Forelimb muscle (tissue), 1 donor: ENCODE data around the gene SH3PXD2A. TPM values are rescaled to one million over a fixed set of nuclear protein-coding genes. Genes with fewer than 3 reads are reported as not detected.
A peak's percentile ranks its signal among the peaks of the same experiment; 100 is the strongest.

Source experiments
- DNase-seq: peaks from one replicate; pipeline ENCODE4 v3.0.0-alpha.2; 2013; ENCODE audit warnings: low read depth
- polyA plus RNA-seq: library from polyadenylated mRNA; unstranded; fragments of 120-200 nt; gene quantifications from one replicate; pipeline ENCODE4 v1.2.1, GENCODE V29; 2013; ENCODE audit not compliant: insufficient read length

Gene SH3PXD2A, protein sequence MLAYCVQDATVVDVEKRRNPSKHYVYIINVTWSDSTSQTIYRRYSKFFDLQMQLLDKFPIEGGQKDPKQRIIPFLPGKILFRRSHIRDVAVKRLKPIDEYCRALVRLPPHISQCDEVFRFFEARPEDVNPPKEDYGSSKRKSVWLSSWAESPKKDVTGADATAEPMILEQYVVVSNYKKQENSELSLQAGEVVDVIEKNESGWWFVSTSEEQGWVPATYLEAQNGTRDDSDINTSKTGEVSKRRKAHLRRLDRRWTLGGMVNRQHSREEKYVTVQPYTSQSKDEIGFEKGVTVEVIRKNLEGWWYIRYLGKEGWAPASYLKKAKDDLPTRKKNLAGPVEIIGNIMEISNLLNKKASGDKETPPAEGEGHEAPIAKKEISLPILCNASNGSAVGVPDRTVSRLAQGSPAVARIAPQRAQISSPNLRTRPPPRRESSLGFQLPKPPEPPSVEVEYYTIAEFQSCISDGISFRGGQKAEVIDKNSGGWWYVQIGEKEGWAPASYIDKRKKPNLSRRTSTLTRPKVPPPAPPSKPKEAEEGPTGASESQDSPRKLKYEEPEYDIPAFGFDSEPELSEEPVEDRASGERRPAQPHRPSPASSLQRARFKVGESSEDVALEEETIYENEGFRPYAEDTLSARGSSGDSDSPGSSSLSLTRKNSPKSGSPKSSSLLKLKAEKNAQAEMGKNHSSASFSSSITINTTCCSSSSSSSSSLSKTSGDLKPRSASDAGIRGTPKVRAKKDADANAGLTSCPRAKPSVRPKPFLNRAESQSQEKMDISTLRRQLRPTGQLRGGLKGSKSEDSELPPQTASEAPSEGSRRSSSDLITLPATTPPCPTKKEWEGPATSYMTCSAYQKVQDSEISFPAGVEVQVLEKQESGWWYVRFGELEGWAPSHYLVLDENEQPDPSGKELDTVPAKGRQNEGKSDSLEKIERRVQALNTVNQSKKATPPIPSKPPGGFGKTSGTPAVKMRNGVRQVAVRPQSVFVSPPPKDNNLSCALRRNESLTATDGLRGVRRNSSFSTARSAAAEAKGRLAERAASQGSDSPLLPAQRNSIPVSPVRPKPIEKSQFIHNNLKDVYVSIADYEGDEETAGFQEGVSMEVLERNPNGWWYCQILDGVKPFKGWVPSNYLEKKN
- 72.7 TPM for polyA plus RNA-seq

DNA sequence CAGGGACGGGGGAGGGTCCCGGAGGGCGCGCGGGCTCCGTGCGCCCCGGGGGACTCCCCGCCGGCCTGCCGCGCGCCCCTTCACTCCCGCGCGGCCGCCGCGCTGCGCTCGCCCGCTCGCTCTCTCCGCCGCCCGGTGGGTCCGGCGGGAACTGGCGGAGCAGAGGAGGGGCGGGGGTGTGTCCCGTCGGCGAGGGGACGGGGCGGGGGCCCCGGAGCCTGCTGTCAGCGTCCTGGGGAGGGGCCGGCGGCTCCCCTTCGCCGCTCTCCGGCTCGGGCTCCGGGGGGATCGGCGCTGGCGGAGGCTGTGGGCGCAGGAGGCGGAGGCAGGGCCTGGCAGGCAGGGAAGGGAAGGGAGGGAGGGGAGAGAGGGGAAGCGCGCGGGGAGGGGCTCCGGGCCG lies at the start of gene SH3PXD2A:
Gene SH3PXD2A, minus strand, starts transcription at position 153 of the 400 bp plus-strand sequence. CDS start 310 bp downstream, outside the sequence.
- no peak for DNase-seq

DNA sequence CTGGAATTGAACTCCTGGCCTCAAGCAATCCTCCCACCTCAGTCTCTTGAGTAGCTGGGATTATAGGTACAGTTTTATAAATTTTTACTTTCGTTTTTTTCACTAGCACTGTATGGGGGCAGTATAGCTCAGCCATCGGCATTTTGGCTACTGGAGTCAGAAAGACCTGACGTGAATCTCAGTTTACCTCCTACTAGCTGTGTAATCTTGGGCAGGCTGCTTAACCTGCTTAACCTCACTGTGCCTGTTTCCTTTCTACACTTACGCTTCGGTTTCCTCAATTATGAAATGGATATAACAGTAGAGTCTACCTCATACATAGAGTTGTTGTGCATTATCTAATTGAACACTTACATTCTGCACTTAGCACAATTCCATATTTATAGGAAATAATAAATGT lies 45.9 kb upstream of the SH3PXD2A start:
- no peak for DNase-seq

DNA sequence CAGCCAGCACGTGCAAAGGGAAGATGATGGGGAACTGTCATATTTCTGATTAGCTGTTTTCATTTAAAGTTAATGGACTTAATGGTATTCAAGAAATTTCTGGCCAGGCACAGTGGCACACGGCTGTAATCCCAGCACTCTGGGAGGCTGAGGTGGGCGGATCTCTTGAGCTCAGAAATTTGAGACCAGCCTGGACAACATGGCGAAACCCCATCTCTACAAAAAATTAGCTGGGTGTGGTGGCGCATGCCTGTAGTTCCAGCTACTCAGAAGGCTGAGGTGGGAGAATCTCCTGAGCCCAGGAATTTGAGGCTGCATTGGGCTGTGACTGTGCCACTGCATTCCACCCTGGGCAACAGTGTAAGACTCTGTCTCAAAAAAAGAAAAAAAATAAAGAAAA lies 43.9 kb upstream of the SH3PXD2A start:
- DNase-seq, result no peak

DNA sequence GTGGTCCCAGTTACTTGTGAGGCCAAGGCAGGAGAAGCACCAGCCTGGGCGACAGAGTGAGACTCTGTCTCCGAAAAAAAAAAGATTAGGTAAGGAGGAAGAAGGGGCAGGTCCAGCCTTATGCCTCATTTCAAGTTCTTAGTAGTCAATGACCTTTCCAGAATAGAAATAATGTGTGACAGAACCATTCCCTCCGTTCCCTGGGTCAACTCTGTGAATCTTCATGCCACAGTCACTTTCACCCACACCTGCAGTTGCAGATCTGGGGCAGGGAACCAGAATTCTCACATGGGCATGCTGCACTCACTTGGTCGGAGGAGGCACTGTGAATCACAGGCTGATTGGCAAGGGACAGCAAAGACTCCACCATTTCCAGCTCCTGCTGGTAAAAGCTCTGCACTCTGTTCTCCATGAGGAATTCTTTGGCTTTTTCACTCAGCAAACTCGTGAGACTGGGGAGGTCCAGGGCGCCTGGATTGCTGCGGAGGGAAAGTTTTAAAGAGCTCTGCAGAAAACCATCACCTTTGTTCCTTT lies 41.9 kb upstream of the SH3PXD2A start:
- DNase-seq, result no peak

DNA sequence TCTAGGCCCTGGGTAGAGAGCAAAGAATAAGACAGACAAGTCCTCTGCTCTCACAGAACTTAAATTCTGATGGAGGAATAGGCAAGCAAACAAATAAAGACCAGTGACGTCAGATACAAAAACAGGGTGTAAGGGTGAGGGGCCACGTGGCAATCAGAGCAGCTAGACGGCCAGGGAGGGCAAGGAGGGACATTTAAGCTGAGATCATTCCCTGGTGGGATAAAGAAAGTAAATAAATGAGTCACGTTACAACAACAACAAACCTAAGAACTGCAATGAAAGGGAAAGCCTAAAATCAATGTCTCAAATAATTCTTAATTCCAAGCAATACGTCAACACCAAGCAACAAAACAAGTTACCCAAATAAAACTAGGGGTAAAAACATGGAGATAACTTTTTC lies 40.8 kb upstream of the SH3PXD2A start:
- DNase-seq, result no peak

DNA sequence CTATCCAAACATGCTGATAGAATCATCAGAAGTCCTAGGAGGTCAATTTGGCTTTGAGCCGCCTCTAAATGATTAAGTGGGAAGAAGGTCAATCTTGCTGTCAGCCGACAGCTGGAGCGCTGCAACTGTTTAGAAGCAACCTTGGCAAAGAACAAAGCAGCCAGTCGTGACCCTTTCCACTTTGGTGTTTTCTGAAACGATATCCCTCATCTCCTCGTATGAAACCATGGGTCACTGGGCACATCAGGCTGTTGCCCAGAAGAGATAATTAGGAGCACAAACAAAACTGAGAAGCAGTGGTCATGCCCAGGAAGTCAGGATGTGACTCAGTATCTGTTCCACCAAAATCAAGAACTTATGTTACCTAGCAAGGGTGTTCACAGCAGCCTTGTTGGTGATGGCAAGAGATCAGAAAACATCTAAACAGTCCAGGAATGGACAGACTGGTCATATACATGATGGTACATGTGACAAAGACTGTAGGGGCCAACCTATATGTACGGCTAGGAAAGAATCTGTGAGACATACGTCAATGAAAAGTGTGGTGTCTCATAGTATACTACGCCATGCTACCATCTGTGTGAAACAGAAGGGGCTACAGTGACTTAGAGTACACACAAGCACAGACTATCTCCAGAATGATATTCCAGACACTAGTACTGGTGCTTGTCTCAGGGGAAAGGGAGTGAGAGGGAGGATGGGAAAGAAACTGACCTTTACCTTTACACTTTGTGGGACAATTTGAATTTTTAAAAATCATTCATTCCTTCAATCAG lies 40.2 kb upstream of the SH3PXD2A start:
- no peak for DNase-seq

DNA sequence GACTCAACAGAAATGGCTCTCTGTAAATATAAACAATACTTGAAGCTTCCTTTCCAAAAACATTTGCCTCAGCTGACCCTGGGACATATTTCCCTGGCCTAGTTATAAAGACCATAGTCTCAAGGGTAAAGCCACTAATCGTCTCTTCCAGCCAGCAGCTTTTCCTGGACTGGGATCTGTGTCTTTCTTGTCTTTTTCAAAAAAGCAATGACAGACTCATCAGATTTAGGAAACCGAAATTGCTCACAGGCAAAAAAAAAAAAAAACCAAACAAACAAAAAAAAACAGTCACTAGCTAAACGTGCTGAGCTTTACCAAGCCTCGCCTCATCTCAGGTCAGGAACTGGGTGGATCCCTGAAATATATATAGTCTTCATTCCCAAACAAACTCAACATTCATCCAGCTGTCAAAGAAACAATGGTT lies 39.1 kb upstream of the SH3PXD2A start:
- DNase-seq, result peak; percentile 51

DNA sequence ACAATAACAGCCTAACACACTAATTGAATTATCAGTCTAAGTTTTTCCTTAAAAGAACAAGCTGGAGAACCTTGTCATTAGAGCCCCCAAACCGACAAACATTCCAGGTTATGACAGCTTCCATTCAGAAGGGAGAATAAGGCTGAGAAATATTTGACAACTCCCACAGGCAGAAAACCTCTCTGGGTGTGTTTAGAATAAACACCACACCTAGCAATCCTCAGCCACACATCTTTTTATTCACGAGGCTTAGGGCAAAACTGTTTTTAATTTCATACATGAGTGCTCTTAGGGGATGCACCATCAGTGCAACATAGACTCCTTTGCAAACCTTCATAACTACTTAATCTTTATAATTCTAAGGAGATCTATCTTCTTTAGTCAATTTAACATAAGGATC lies 38.4 kb upstream of the SH3PXD2A start:
- no peak for DNase-seq

DNA sequence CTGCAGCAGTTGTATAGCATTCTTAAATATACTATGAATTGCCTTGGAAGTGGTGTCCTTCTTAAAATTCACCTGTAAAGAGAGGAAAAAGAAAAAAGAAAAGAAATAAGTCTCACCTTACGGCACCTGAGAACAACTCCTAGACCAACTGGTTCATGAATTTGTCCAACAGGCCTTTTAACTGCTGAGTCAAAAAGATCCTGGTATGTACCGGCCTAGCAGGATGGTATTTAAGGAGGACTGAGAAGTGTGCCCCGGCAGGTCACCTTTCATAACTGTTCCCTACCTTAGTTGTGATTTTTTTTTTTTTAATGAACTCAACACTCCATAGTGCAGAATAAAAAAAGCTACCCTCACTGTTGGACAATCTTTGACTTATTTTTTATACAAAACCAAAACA lies 36.8 kb upstream of the SH3PXD2A start:
- DNase-seq, result no peak

DNA sequence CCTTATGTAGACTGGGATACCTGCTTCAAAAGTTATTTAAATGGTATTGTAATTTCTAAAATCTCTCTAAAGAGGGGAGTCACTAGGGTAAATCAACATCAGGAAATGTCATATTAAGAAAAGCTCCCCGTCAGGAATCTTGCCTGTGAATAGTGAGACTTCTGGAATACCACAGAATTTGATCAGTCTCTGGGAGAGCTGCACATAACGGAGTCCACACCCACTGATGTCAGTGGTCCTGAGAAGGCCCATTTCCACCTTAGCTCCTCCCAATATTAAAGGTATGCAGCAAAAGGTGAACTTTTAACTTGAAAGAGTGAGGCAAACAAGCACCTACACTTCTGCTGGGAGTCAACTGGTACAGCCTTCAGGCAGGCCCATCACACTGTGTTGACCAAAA lies 35.3 kb upstream of the SH3PXD2A start:
- no peak for DNase-seq

DNA sequence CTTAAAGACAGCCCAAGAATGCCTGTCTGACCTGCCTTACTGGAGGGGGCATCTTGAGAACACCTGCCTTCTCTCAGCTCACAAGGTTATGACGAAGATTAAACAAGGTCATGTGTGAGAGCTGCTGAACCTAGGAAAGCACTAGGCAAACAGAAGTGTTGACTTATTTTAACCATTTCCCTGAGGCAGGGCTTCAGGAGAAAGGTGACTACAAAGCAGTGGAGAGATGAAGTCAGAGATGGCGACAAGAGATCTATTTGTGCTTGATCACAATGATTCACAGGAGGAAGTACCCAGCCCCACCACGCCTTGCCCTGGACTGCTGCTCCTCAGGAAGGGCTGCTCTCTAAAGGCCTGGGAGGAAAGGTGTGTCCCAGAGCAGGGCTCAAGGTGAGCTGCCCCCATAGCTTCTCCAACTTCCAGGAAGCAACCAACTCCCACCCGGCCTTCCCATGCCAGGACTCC lies 34.9 kb upstream of the SH3PXD2A start:
- DNase-seq, result no peak

DNA sequence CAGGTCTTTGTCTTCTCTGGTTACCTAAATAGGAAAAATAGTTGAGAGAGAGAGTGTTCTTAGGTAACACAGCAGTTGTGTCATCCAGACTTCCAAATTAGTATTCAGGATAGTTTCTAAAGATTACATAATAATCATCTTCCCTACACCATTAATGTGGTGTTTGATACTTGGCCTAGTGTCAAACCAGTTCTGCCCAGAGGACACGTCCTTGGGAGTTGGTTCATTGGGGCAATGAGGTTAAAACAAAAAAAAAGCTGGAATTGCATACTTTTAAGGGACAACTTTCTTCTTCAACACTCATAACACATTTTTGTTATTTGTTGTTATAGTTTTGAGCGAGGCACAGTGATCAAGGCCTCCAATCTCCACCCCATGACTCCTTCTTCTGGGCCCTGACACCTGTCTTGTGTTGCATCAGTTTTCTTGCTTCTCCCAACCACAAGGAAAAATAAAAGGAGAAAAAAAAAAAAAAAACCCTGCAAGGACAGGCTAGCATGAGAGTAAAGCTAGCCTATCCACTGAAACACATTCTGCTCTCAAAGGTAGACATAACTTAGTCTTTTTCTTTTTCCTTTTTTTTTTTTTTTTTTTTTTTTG lies 33.8 kb upstream of the SH3PXD2A start:
- no peak for DNase-seq

DNA sequence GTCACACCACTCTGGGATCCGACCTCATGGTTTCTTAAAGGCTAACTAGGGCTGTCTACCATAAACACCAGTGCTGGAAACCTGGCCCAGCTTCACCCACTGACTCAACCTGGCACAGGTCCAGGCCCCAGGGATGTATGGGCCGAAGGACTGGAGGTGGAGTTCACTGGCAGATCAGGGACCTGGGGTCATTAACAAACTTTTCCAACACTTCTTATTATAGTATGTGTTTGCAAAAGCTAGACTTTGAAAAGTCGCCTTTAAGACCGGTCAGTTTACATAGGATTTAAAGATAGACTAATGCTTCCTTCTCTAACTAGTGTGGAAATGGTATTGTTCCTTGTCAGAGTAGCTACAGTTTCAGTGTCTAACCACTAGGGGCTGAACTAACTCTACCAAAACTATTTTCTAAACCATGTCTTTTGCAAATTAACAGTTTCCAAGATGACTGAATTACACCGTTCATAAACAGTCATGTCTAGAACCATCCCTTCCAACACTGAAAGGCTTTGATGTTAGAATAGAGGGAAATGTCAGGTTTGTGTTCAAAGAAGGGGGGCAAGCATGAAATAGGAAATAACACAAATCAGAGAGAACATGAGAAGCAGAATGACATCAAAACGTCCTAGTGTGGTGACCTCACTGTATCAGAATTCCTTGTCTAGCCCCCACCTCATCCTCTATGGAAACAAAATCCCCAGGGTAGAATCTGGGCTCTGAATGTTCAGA lies 32.9 kb upstream of the SH3PXD2A start:
- DNase-seq, result peak; percentile 58

DNA sequence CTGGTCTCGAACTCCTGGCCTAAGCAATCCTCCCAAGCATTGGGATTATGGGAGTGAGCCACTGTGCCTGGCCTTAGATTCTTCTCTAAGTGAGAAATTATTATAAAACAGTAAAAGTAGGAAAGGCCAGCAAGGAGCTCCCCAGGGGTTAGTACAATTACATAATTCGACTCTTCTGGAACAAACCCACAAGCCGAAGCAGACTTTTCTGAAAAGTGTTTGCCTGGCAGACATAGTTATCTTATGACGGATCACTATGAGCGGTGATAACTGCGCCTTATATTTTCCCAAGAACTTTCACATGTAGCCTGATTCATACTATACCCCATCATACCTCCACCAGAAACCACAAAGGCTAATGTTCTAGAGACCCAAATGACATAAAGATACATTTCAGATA lies 30.2 kb upstream of the SH3PXD2A start:
- no peak for DNase-seq

DNA sequence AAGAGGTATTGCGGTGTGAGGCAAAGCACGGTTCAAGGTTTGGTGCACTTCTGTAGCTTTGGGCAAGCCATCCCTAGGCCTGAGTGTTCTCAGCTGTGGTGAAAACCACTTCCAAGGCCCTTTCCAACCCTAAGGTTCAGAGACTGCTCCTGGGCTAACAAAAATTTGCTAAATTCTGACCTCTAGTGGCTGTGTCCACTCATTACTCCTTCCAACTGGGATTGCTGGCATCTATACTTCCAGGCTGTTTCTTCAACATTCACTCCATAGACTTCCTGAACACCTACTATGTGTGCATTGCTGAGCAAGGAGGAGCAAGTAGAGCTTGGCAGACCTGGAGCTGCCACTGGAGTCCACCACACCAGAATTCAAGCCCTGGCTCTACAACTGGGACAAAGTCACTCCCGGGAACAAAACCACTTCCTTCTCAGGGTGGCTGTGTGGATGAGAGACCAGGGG lies 29.3 kb upstream of the SH3PXD2A start:
- no peak for DNase-seq

DNA sequence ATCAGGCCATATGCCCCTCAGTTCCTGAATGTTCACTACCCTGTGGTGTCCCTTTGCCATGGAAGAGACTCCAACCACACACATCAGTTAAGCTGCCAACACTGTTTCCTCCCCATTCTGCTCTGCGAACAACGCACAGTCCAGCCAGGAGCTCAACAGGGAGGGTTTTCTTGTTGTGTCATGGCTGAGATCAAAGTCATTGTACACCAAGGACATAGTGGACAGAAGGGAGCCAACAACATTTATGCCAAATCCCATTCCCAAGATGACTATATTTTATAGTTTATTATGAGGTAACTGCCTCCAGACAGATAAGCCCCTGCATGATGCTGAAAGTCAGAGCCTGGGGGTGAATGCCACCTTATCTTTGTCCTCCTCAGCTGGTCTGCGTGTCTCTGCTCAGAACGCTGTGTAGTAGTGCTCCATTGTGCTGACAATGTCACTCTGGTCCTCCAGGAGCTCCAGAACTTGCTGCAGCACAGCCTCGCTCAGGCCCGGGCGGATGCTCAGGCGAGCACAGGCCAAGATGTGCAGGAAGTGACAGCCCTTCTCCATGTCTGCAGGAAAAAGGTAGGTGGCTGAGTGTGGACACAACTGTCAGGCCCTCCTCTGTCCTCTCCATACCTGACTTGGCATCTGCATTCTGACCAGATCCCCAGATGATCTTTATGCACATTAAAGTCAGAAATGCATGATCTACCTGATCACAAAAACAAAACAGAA lies 27.1 kb upstream of the SH3PXD2A start:
- no peak for DNase-seq

DNA sequence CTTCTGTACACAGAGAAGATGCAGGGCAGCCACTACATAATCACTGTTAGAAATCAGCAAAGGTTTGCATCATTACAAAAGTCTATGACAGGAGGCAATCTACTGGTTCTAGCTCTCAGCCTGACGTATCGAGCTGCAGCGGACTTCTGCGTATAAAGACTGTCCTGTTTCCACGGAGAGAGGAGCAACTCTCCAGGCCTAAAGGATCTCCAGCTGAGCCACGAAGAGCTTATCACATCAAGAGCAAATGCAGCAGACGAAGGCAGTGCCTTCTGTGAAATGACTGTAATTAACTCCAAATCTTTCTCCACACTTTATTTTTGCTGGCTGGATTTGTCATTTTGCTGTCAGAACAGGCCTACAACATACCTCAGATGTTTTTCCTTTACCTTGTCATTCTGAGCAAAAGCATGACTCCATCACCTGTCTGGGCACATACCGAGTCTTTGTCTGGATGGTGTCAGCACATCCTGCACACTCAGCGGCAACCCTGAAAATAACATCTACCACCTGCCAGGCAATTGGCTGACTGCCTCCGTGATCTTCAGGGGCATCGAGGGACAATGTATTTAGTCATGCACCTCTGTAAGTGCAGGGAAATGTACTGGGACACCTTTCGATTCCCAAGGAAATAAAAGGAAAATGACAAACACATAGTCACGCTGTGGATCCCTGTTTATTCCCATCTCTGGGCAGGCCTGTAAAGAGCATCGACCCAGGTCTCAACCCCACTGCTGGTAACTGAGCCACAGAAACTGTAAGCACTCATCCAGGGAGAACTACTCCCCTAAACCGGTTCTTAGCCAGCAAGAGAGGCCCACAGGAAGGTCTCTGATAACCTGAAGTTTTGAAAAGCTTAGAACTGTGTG lies 26.3 kb upstream of the SH3PXD2A start:
- no peak for DNase-seq

DNA sequence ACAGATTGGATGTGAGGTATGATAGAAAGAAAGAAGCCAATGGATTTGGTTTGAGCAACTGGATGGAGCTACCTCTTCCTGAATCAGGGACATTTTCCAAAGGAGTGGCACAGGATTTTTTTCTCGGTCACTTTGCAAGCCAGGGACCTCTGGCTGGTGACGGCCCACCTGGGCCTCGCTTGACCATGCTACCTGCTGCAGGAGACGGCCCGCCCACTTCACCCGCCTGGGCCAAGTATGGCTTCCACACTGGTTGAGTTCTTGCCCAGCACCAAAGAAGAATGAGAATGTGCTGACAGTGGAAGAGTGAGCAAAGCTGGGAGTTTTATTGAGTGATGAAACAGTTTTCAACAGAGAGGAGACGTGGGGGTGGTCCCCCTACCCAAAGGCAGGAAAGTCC lies 24.5 kb upstream of the SH3PXD2A start:
- no peak for DNase-seq
